HG03439 (cell line): ENCODE results near the gene PTH1R.
"Not testable (repeated sequence)": the region's sequence is repeated elsewhere in the genome, so short reads cannot be mapped to it uniquely, and the experiment has no call there.

Experiments used
- ATAC-seq: cut with Tn5 transposase; IDR thresholded peaks from one replicate; pipeline ENCODE4 v1.9.1; 2021; ENCODE audit warnings: mild to moderate bottlenecking, moderate library complexity; ENCODE audit not compliant: unreplicated experiment

PTH1R gene

GRCh38 chr3:46909535-46910161 lies 32.1 kb downstream of the PTH1R start:
- no peak for ATAC-seq

DNA sequence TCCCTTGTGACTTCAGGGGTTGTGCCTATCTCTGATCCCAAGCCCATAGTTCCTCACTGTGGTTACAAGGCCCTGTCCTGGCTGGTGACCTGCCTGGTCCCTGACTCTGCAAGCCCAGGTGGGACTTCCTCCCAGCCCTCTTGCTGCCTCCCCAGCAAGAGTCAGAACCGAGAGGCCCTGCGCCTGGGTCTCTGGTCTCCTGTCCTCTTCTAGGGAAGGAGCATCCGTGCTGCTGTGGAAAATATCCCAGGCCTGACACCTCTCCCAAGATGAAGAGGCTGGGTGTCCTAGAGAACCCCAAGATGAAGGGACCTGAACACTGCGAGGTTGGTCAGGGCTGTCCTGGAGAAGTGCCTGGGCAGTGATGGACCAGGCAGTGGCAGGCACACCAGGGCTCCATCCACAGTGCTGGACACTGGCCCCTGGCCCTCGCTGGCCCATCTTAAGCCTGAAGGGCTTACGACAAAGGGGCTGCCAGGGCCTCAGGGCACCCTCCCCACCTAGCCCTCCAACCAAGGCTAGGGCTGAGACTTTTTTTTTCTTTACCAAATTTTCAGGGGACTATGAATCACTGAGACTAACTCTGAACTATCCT lies 32.7 kb downstream of the PTH1R start:
- ATAC-seq, result no peak

GRCh38 chr3:46910914-46911313 lies 33.4 kb downstream of the PTH1R start:
- not testable (repeated sequence) for ATAC-seq

DNA sequence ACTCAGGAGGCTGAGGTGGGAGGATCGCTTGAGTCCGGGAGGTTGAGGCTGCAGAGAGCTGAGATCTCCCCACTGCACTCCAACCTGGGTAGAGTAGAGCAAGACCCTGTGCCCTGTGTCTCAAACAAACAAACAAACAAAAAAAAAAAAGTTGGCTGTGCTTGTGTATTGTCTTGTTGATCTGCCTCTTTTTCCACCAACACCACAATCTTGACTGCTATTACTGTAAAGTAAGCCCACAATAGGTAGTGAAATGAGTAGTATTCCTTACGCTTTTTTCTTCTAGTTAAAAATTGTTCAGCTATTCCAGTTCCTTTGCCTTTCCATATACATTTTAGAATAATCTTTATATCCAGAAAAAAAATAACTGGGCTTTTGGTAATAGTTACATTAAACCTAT lies 35.5 kb downstream of the PTH1R start:
- ATAC-seq, result no peak

- ATAC-seq, result no peak
Observed at GRCh38 chr3:46913644-46914043, 36.1 kb downstream of the PTH1R start.

DNA sequence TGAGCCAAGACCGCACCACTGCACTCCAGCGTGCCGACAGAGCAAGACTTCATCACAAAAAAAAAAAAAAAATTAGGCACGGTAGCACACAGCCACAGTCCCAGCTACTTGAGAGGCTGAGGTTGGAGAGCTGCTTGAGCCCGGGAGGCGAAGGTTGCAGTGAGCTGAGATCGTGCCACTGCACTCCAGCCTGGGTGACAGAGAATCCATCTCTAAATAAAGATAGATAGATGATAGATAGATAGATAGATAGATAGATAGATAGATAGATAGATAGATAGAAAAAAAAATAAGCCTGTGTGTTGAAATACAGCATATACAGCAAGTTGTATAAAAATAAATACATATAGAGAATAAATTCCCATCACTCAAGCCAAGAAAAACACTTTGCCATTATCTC lies 37.3 kb downstream of the PTH1R start:
- ATAC-seq, result no peak

DNA sequence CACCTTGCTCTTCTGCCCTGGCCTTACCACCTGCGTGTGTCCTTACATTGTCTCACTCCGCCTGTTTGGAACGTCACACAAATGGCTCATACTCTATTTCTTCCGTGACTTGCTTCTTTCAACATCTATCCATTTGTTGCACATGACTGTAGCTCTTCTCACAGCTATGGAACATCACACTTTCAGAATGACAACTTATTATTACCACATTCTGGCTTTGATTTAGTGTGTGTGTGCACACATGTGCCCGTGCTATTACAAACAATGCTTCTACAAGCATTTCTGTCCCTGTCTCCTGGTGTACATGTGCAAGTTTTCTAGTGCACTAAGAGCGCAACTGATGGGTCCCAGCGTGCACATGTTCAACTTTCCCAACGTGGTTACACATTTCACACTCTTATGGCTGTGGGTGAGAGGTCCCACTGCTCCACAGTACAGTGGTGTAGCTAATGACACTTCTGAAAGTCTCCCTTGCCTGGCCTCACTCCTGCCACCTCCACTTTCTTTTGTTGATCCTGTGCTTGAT lies 37.8 kb downstream of the PTH1R start:
- ATAC-seq, result no peak

DNA sequence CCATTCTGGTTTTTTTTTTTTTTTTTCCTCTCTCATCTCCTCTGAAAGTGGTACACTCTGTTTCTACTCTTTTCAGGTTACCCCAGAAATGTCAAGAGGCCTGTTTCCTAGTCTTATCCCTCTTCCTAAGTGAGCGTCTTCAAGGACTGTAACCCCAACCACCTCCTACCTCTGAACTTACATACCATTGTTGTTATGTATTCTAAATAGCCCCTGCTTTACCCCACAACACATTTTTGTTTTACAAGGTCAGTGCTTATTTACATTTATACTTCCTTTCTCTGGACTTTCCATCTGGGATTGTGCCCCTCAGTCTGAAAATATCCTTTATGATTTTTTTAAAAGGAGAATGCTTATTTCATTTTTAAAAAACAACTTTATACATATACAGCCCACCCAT lies 38.8 kb downstream of the PTH1R start:
- ATAC-seq, result no peak

- no peak for ATAC-seq
Observed at GRCh38 chr3:46916799-46917198, 39.3 kb downstream of the PTH1R start.

DNA sequence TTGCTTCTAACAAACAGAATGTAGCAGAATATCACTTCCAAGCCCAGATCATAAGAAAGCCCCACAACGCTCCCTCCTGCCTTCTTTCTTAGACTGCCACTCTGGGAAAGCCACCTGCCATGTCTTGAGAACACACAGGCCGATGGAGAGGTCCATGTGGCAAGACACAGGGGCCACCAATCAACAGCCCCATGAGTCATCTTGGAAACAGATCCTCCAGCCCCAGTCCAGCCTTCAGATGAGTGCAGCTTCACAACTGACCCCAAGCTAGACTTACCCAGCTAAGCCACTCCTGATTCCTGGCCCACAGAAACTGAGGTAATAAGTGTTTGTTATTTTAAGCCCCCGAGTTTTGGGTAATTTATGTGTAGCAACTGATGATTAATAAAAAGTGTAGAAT lies 39.7 kb downstream of the PTH1R start:
- no peak for ATAC-seq

DNA sequence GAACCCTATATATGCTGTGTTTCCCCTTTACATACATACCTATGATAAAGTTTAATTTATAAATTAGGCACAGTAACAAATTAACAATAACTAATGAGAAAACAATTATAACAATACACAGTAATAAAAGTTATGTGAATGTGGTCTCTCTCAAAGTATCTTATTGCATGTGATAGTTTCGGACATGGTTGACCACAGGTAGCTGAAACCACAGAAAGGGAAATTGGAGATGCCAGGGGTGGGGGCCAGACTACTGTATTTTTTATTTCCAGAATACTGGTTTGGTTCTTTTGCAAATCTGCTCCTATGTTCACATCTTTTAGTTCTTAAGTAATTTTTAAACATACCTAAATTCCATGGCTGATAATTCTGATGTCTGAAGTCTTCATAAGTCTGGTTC lies 40.7 kb downstream of the PTH1R start:
- no peak for ATAC-seq

GRCh38 chr3:46918634-46919033 lies 41.1 kb downstream of the PTH1R start:
- ATAC-seq, result no peak

GRCh38 chr3:46921041-46921440 lies 43.5 kb downstream of the PTH1R start:
- ATAC-seq, result no peak

DNA sequence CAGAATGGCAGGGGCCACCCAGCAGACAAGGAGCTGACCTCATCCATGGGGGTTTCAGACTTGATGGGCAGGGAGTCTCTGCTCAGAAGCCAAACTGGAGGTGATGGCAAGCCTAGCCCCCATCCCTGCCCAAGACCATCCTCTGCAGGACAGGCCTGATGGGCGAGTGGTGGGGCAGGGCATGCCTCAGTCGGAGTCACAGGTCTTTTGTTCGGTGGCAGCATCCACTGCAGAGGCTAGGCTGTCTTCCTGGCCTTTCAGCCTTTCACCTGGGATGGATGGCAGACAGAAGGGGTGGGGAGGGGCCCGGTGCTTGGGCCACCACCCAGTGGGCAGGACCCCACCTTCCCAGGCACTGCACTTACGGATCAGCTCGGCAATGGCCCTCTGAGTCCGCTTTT lies 44.4 kb downstream of the PTH1R start:
- ATAC-seq, result no peak

GRCh38 chr3:46922426-46922825 lies 44.9 kb downstream of the PTH1R start:
- ATAC-seq, result no peak

GRCh38 chr3:46922871-46923558 lies 45.5 kb downstream of the PTH1R start:
- ATAC-seq, result no peak

- no peak for ATAC-seq
Observed at GRCh38 chr3:46923559-46924350, 46.2 kb downstream of the PTH1R start.

- ATAC-seq, result no peak
Observed at GRCh38 chr3:46924921-46925584, 47.5 kb downstream of the PTH1R start.

DNA sequence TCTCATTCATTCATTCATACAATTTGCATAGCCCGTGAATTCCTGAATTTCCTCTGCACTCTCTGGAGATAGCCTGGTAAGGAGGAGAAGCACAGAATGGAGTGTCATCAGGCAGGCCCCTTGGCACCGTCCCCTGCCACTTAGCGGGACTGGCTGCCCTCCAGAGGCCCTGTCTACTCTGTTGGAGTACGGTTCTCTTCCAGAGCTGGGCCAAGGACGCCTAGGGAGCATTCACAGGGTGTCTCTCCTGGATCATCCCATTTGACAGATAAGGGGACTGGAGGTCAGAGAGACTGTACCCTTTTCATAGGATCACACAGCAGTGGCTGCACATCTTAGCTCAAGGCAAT lies 48.0 kb downstream of the PTH1R start:
- no peak for ATAC-seq

DNA sequence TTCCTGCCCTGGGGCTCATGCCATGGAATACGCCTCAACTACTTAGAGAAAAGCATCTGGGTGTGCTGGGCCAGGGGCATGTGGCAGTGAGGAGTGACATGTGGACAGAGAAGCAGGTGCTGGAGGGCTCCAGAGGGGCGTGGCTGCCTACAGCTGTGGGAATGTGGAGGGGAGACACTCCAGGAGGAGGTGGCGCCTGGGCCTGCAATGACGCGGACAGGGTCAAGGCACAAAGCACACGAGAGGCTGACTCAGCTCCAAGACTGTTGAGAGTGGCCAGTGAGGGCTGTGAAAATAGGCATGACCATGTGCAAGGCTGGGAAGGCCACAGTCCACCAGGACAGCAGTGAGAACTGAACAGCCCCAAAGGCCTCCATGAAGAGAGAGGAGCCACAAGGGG lies 48.5 kb downstream of the PTH1R start:
- ATAC-seq, result no peak

DNA sequence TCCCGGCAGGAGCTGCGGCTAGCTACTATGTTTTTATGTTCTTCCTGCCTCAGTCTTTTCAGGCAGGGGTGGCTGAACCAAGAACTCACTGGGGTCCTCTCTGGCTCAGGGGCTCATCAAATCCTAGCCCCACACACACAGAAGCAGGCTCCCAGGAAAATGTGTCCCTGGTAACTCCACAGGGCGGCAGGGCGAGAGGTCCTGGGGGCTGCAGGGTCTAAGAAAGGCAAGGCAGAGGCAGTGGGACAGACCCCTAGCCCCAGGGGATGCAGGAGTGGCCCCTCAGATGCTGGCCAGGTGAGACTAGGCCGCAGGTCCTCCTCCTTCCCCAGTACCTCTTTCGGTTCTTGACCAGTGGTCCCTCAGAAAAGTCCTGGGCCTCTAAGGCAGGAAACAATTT lies 48.9 kb downstream of the PTH1R start:
- no peak for ATAC-seq
